ENCODE results near the gene SSH2.

The SSH2 gene

DNA sequence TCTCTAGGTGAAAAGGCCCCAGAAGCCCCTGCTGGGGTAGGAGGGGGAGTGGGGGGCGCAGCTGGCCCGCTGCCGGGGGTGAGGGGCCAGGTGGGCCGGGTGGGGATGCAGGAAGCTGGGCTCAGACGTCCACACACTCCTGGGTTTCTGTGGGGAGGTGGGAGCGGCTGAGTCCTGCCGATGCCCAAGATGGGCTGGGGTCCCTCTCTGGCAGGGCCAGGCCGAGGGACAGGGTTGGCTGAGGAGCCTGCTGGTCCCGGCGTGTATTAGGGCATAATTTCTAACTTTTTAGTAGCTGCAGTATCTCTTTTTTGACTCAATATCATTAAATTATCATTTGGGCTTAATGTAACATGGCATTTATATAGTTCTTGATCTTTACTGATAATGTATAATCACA lies 185.9 kb downstream of the SSH2 start:
- H4K20me1 ChIP-seq (ENCODE audit: low read depth, low read length) = no peaks in the 10 kb centered on the region
- H3K79me2 ChIP-seq (ENCODE audit: insufficient read depth, low read length) = peaks cover 50% of the 10 kb centered on the region
- H3K27ac ChIP-seq (ENCODE audit: low read depth, low read length) = no peak overlapping the region
- H3K36me3 ChIP-seq (ENCODE audit: low read length) = peaks cover 3% of the 10 kb centered on the region; the same call in 1 of the 2 replicates
- H2AFZ ChIP-seq (ENCODE audit: low read depth, low read length, severe bottlenecking) = no peak overlapping the region
- H3K27me3 ChIP-seq (ENCODE audit: low read length) = no peaks in the 10 kb centered on the region
- H3K4me2 ChIP-seq (ENCODE audit: low read depth, low read length, poor library complexity, severe bottlenecking) = no peak overlapping the region
- no peak overlapping the region for H3K4me3 ChIP-seq (ENCODE audit: insufficient read depth, low read length, poor library complexity, severe bottlenecking)
- H3K9me3 ChIP-seq (ENCODE audit: insufficient read depth, low read length) = no peaks in the 10 kb centered on the region
- no peak for TF ChIP-seq EZH2phosphoT487 (conservative IDR thresholded peaks at IDR 0.05; ENCODE audit: low read length)
- TF ChIP-seq, protein P1, sequence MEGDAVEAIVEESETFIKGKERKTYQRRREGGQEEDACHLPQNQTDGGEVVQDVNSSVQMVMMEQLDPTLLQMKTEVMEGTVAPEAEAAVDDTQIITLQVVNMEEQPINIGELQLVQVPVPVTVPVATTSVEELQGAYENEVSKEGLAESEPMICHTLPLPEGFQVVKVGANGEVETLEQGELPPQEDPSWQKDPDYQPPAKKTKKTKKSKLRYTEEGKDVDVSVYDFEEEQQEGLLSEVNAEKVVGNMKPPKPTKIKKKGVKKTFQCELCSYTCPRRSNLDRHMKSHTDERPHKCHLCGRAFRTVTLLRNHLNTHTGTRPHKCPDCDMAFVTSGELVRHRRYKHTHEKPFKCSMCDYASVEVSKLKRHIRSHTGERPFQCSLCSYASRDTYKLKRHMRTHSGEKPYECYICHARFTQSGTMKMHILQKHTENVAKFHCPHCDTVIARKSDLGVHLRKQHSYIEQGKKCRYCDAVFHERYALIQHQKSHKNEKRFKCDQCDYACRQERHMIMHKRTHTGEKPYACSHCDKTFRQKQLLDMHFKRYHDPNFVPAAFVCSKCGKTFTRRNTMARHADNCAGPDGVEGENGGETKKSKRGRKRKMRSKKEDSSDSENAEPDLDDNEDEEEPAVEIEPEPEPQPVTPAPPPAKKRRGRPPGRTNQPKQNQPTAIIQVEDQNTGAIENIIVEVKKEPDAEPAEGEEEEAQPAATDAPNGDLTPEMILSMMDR (IDR thresholded peaks at IDR 0.05; ENCODE audit: insufficient read depth, low read length, poor library complexity, severe bottlenecking) = no peak
- H3K9ac ChIP-seq (ENCODE audit: low read length) = no peak overlapping the region
- H3F3A ChIP-seq (ENCODE audit: insufficient read depth) = 0 out of 2 replicates have a peak, but pooled peaks cover 5% of the 10 kb centered on the region
- H3K9me2 ChIP-seq (replicated peaks; ENCODE audit: insufficient read depth, low read length) = no peaks in the 10 kb centered on the region

DNA sequence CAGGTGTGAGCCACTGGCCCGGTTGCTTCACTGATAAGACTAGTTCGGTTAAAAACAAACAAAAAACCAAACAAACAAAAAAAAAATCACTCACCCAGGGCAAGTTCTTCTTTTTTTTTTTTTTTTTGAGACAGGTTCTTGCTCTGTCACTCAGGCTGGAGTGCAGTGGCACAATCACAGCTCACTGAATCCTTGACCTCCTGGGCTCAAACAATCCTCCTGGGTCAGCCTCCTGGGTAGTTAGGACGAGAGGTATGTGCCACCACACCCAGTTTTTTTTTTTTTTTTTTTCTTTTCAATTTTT lies 187.9 kb downstream of the SSH2 start:
- Histone ChIP-seq H3K4me2 (ENCODE audit: low read depth, low read length, poor library complexity, severe bottlenecking) (no peak overlapping the region), H3K9me2 (replicated peaks; ENCODE audit: insufficient read depth, low read length) (no peaks in the 10 kb centered on the region), H3K4me3 (ENCODE audit: insufficient read depth, low read length, poor library complexity, severe bottlenecking) (no peak overlapping the region), H4K20me1 (ENCODE audit: low read depth, low read length) (no peaks in the 10 kb centered on the region), H3K9me3 (ENCODE audit: insufficient read depth, low read length) (no peaks in the 10 kb centered on the region), H3K9ac (ENCODE audit: low read length) (no peak overlapping the region), H3K27ac (ENCODE audit: low read depth, low read length) (no peak overlapping the region), H3K79me2 (ENCODE audit: insufficient read depth, low read length) (peaks cover 35% of the 10 kb centered on the region), H3K36me3 (ENCODE audit: low read length) (peaks cover 3% of the 10 kb centered on the region; the same call in 1 of the 2 replicates), H2AFZ (ENCODE audit: low read depth, low read length, severe bottlenecking) (no peak overlapping the region), H3F3A (ENCODE audit: insufficient read depth) (0 out of 2 replicates have a peak, but pooled peaks cover 5% of the 10 kb centered on the region), H3K27me3 (ENCODE audit: low read length) (no peaks in the 10 kb centered on the region)
- TF ChIP-seq, protein P1 (IDR thresholded peaks at IDR 0.05; ENCODE audit: insufficient read depth, low read length, poor library complexity, severe bottlenecking) = no peak
- no peak for TF ChIP-seq EZH2phosphoT487 (conservative IDR thresholded peaks at IDR 0.05; ENCODE audit: low read length)

DNA sequence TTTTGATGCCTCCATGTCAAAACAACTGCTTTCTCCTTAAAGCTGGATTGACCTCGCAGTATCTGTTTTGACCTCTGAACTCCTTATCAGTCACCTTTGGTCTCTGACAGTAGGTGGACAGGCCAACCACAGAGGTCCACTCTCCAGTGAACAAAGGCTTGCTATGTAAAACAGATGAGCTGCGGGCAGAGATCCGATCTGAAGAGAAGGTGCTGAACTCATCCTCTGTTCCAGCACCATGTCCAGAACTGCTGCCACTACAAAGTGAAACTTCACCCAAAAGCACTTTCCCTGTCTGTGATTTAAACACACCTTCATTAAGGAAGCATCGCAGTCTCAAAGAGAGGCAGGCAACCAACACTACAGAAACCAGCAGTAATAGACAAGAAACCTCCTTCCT lies 190.0 kb downstream of the SSH2 start:
- 0 out of 2 replicates have a peak, but pooled peaks cover 5% of the 10 kb centered on the region for H3F3A ChIP-seq (ENCODE audit: insufficient read depth)
- H3K9me3 ChIP-seq (ENCODE audit: insufficient read depth, low read length) = no peaks in the 10 kb centered on the region
- H3K27me3 ChIP-seq (ENCODE audit: low read length) = no peaks in the 10 kb centered on the region
- no peak for TF ChIP-seq EZH2phosphoT487 (conservative IDR thresholded peaks at IDR 0.05; ENCODE audit: low read length)
- TF ChIP-seq, protein P1 (IDR thresholded peaks at IDR 0.05; ENCODE audit: insufficient read depth, low read length, poor library complexity, severe bottlenecking) = no peak
- no peak overlapping the region for H3K27ac ChIP-seq (ENCODE audit: low read depth, low read length)
- H3K9ac ChIP-seq (ENCODE audit: low read length) = no peak overlapping the region
- H3K36me3 ChIP-seq (ENCODE audit: low read length) = no peaks in the 10 kb centered on the region
- H3K79me2 ChIP-seq (ENCODE audit: insufficient read depth, low read length) = peaks cover 17% of the 10 kb centered on the region
- no peaks in the 10 kb centered on the region for H3K9me2 ChIP-seq (replicated peaks; ENCODE audit: insufficient read depth, low read length)
- H3K4me3 ChIP-seq (ENCODE audit: insufficient read depth, low read length, poor library complexity, severe bottlenecking) = no peak overlapping the region
- H3K4me2 ChIP-seq (ENCODE audit: low read depth, low read length, poor library complexity, severe bottlenecking) = no peak overlapping the region
- no peaks in the 10 kb centered on the region for H4K20me1 ChIP-seq (ENCODE audit: low read depth, low read length)
- H2AFZ ChIP-seq (ENCODE audit: low read depth, low read length, severe bottlenecking) = no peak overlapping the region

All from SU-DHL-6 (cell line).